ENCODE measurements around the gene DLD.
"Not testable (repeated sequence)": the region's sequence is repeated elsewhere in the genome, so short reads cannot be mapped to it uniquely, and the experiment has no call there.

DNA sequence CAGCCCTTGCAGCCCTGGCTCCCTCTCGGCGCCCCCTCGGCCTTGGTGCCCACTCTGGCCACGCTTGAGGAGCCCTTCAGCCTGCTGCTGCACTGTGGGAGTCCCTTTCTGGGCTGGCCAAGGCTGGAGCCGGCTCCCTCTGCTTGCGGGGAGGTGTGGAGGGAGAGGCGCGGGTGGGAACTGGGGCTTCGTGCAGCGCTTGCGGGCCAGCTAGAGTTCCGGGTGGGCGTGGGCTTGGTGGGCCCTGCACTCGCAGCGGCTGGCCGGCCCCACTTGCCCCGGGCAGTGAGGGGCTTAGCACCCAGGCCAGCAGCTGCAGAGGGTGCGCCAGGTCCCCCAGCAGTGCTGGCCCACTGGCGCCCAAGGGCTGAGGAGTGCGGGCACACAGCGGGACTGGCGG, 3.2 kb upstream of the DLD start:
- TF ChIP-seq, protein P1, sequence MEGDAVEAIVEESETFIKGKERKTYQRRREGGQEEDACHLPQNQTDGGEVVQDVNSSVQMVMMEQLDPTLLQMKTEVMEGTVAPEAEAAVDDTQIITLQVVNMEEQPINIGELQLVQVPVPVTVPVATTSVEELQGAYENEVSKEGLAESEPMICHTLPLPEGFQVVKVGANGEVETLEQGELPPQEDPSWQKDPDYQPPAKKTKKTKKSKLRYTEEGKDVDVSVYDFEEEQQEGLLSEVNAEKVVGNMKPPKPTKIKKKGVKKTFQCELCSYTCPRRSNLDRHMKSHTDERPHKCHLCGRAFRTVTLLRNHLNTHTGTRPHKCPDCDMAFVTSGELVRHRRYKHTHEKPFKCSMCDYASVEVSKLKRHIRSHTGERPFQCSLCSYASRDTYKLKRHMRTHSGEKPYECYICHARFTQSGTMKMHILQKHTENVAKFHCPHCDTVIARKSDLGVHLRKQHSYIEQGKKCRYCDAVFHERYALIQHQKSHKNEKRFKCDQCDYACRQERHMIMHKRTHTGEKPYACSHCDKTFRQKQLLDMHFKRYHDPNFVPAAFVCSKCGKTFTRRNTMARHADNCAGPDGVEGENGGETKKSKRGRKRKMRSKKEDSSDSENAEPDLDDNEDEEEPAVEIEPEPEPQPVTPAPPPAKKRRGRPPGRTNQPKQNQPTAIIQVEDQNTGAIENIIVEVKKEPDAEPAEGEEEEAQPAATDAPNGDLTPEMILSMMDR (conservative IDR thresholded peaks at IDR 0.05; ENCODE audit: low read length), result not testable (repeated sequence)
- TF ChIP-seq EZH2phosphoT487 (IDR thresholded peaks at IDR 0.05; ENCODE audit: borderline replicate concordance, low read depth, low read length), result not testable (repeated sequence)
